Adipocyte (in vitro differentiated cells): ENCODE results near the gene CBR3.

Experiments used
- DNase-seq: peaks from one replicate; pipeline ENCODE4 v3.0.0-alpha.2; 2015; ENCODE audit warnings: low read depth
- H3K27me3 ChIP-seq: replicated peaks from 2 replicates; pipeline ENCODE4 v1.7.0; 2013; ENCODE audit warnings: mild to moderate bottlenecking, low read length, moderate library complexity; ENCODE audit not compliant: control insufficient read depth, insufficient read depth
- H3K36me3 ChIP-seq: 2 replicates; pipeline ENCODE4 v1.7.0; 2013; ENCODE audit warnings: low read length, mild to moderate bottlenecking, moderate library complexity; ENCODE audit not compliant: control insufficient read depth, insufficient read depth, severe bottlenecking
- H3K4me1 ChIP-seq: 2 replicates; pipeline ENCODE4 v1.7.0; 2013; ENCODE audit warnings: mild to moderate bottlenecking, low read length, moderate library complexity; ENCODE audit not compliant: control insufficient read depth, insufficient read depth
- H3K4me3 ChIP-seq: 2 replicates; pipeline ENCODE4 v1.7.0; 2013; ENCODE audit warnings: mild to moderate bottlenecking, low read length, moderate library complexity
- H3K9ac ChIP-seq: 2 replicates; pipeline ENCODE4 v1.7.0; 2013; ENCODE audit warnings: mild to moderate bottlenecking, low read length, moderate library complexity
- H3K9me3 ChIP-seq: 2 replicates; pipeline ENCODE4 v1.7.0; 2013; ENCODE audit warnings: mild to moderate bottlenecking, low read length, moderate library complexity; ENCODE audit not compliant: control insufficient read depth

CBR3 gene

GRCh38 chr21:36171336-36171735, 36.5 kb downstream of the CBR3 start:
- Histone ChIP-seq H3K4me3 (no peak overlapping the region), H3K9ac (no peak overlapping the region), H3K4me1 (no peaks in the 10 kb centered on the region), H3K9me3 (no peaks in the 10 kb centered on the region), H3K27me3 (no peaks in the 10 kb centered on the region), H3K36me3 (no peaks in the 10 kb centered on the region)
- no peak for DNase-seq

- H3K27me3 ChIP-seq = no peaks in the 10 kb centered on the region
- H3K9me3 ChIP-seq = no peaks in the 10 kb centered on the region
- H3K4me1 ChIP-seq = no peaks in the 10 kb centered on the region
- H3K36me3 ChIP-seq = no peaks in the 10 kb centered on the region
- no peak overlapping the region for H3K9ac ChIP-seq
- no peak overlapping the region for H3K4me3 ChIP-seq
- no peak for DNase-seq
Measured at GRCh38 chr21:36171741-36172331, 37.0 kb downstream of the CBR3 start.

GRCh38 chr21:36174780-36175179, 39.9 kb downstream of the CBR3 start:
- Histone ChIP-seq H3K27me3 (no peaks in the 10 kb centered on the region), H3K36me3 (no peaks in the 10 kb centered on the region), H3K4me1 (no peaks in the 10 kb centered on the region), H3K4me3 (no peak overlapping the region), H3K9me3 (no peaks in the 10 kb centered on the region), H3K9ac (no peak overlapping the region)
- DNase-seq = no peak

GRCh38 chr21:36175771-36176565, 41.1 kb downstream of the CBR3 start:
- H3K9ac ChIP-seq = no peak overlapping the region
- no peaks in the 10 kb centered on the region for H3K36me3 ChIP-seq
- H3K9me3 ChIP-seq = no peaks in the 10 kb centered on the region
- no peak overlapping the region for H3K4me3 ChIP-seq
- H3K27me3 ChIP-seq = no peaks in the 10 kb centered on the region
- DNase-seq = no peak
- H3K4me1 ChIP-seq = no peaks in the 10 kb centered on the region

GRCh38 chr21:36178349-36178748, 43.5 kb downstream of the CBR3 start:
- H3K4me1 ChIP-seq = peaks cover 7% of the 10 kb centered on the region
- no peaks in the 10 kb centered on the region for H3K27me3 ChIP-seq
- H3K9ac ChIP-seq = no peak overlapping the region
- no peak overlapping the region for H3K4me3 ChIP-seq
- H3K9me3 ChIP-seq = no peaks in the 10 kb centered on the region
- H3K36me3 ChIP-seq = no peaks in the 10 kb centered on the region
- no peak for DNase-seq

- no peak overlapping the region for H3K4me3 ChIP-seq
- no peaks in the 10 kb centered on the region for H3K9me3 ChIP-seq
- no peaks in the 10 kb centered on the region for H3K27me3 ChIP-seq
- no peak overlapping the region for H3K9ac ChIP-seq
- H3K36me3 ChIP-seq = no peaks in the 10 kb centered on the region
- H3K4me1 ChIP-seq = peaks cover 10% of the 10 kb centered on the region
- no peak for DNase-seq
Measured at GRCh38 chr21:36179145-36179544, 44.3 kb downstream of the CBR3 start.

GRCh38 chr21:36180963-36181362, 46.1 kb downstream of the CBR3 start:
- no peak overlapping the region for H3K9ac ChIP-seq
- peaks cover 10% of the 10 kb centered on the region for H3K4me1 ChIP-seq
- no peaks in the 10 kb centered on the region for H3K9me3 ChIP-seq
- H3K4me3 ChIP-seq = no peak overlapping the region
- H3K36me3 ChIP-seq = no peaks in the 10 kb centered on the region
- no peak for DNase-seq
- H3K27me3 ChIP-seq = no peaks in the 10 kb centered on the region

- Histone ChIP-seq H3K27me3 (no peaks in the 10 kb centered on the region), H3K9me3 (no peaks in the 10 kb centered on the region), H3K9ac (no peak overlapping the region), H3K4me3 (no peak overlapping the region), H3K4me1 (peaks cover 10% of the 10 kb centered on the region), H3K36me3 (no peaks in the 10 kb centered on the region)
- DNase-seq = peak; percentile 61
Measured at GRCh38 chr21:36183144-36183795, 48.4 kb downstream of the CBR3 start.

GRCh38 chr21:36184545-36184944, 49.7 kb downstream of the CBR3 start:
- no peak overlapping the region for H3K4me3 ChIP-seq
- H3K4me1 ChIP-seq = peaks cover 10% of the 10 kb centered on the region
- no peak for DNase-seq
- no peak overlapping the region for H3K9ac ChIP-seq
- H3K9me3 ChIP-seq = no peaks in the 10 kb centered on the region
- H3K27me3 ChIP-seq = no peaks in the 10 kb centered on the region
- no peaks in the 10 kb centered on the region for H3K36me3 ChIP-seq

- Histone ChIP-seq H3K36me3 (no peaks in the 10 kb centered on the region), H3K27me3 (no peaks in the 10 kb centered on the region), H3K9ac (no peak overlapping the region), H3K4me3 (no peak overlapping the region), H3K4me1 (peaks cover 10% of the 10 kb centered on the region), H3K9me3 (no peaks in the 10 kb centered on the region)
- no peak for DNase-seq
Measured at GRCh38 chr21:36185523-36185922, 50.6 kb downstream of the CBR3 start.

- H3K36me3 ChIP-seq = no peaks in the 10 kb centered on the region
- no peaks in the 10 kb centered on the region for H3K9me3 ChIP-seq
- DNase-seq = no peak
- peaks cover 10% of the 10 kb centered on the region for H3K4me1 ChIP-seq
- H3K27me3 ChIP-seq = no peaks in the 10 kb centered on the region
- no peak overlapping the region for H3K4me3 ChIP-seq
- no peak overlapping the region for H3K9ac ChIP-seq
Measured at GRCh38 chr21:36186081-36186480, 51.2 kb downstream of the CBR3 start.
